ENCODE results near the gene GPR17.

GPR17 gene

DNA sequence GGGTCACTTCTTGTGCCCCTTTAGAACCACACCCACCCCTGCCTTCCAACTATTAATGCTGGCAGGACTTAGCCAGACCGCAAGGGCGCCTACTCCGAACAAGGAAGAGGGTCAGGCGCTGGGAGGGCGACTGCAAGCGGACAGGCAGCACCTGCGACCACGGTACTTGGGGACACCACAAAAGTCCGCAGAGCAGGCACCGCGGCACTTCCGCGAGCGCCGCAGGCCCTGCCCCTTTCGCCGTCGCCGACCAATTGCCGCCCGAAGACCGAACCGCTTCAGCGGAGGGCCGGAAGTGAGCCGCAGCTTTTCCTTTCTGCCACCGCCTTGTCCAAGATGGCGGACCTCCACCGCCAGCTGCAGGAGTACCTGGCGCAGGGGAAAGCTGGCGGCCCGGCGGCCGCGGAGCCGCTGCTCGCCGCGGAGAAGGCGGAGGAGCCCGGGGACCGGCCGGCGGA is 55.3 kb downstream of the GPR17 start, which contains the start of gene SFT2D3:
Gene SFT2D3 (plus strand): TSS at position 305 of the 458 bp plus-strand sequence. CDS start 32 bp downstream, at position 337.
- DNase-seq (ENCODE audit: low spot score): peak; percentile 96
- TF ChIP-seq, protein P1, sequence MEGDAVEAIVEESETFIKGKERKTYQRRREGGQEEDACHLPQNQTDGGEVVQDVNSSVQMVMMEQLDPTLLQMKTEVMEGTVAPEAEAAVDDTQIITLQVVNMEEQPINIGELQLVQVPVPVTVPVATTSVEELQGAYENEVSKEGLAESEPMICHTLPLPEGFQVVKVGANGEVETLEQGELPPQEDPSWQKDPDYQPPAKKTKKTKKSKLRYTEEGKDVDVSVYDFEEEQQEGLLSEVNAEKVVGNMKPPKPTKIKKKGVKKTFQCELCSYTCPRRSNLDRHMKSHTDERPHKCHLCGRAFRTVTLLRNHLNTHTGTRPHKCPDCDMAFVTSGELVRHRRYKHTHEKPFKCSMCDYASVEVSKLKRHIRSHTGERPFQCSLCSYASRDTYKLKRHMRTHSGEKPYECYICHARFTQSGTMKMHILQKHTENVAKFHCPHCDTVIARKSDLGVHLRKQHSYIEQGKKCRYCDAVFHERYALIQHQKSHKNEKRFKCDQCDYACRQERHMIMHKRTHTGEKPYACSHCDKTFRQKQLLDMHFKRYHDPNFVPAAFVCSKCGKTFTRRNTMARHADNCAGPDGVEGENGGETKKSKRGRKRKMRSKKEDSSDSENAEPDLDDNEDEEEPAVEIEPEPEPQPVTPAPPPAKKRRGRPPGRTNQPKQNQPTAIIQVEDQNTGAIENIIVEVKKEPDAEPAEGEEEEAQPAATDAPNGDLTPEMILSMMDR (IDR thresholded peaks at IDR 0.05; ENCODE audit: borderline replicate concordance, control extremely low read depth, extremely low read depth, insufficient read depth, missing control alignments): no peak
- in situ Hi-C loops (cut with MboI; ENCODE audit: low sequenced_read_pairs, unreplicated experiment): no loop called here

DNA sequence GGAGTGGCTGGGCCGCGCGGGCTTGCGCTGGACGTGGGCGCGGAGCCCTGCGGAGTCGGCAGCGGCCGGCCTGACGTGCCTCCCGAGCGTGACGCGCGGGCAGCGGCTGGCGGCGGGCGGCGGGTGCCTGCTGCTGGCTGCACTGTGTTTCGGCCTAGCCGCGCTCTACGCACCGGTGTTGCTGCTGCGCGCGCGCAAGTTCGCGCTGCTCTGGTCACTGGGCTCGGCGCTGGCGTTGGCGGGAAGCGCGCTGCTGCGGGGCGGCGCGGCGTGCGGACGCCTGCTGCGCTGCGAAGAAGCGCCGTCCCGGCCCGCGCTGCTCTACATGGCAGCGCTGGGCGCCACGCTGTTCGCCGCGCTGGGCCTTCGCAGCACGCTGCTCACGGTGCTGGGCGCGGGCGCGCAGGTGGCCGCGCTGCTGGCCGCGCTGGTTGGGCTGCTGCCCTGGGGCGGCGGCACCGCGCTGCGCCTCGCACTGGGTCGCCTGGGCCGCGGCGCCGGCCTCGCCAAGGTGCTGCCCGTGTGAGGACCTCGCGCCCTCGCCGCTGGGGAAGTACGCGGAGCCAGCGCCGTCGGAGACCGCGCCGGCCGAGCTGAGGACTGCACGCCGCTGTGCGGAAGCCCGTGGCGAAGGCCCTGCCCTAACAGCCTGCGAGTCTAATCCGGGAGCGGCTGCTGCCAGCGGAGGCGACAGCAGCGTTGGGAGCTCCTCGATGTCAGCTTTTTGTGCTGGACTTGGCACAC is 55.9 kb downstream of the GPR17 start:
- peak; percentile 81 for DNase-seq (ENCODE audit: low spot score)
- TF ChIP-seq, protein P1 (IDR thresholded peaks at IDR 0.05; ENCODE audit: borderline replicate concordance, control extremely low read depth, extremely low read depth, insufficient read depth, missing control alignments): no peak
- in situ Hi-C loops (cut with MboI; ENCODE audit: low sequenced_read_pairs, unreplicated experiment): no loop called here
